Measurements from ENCODE around the gene CERKL.

Gene CERKL

GRCh38 chr2:181500201-181500600, 156.7 kb downstream of the CERKL start:
- DNase-seq = no peak

- DNase-seq = no peak
Measured at GRCh38 chr2:181499231-181499630, 157.7 kb downstream of the CERKL start.
